Esophagus muscularis mucosa (tissue), 4 donors: ENCODE results near the gene NDUFAF2. TPM values are rescaled to one million over a fixed set of nuclear protein-coding genes. Genes with fewer than 3 reads are reported as not detected.

Experiments
- DNase-seq: peaks from one replicate; pipeline ENCODE4 v3.0.0-alpha.2; 2017; ENCODE audit errors: extremely low spot score
- H3K27ac ChIP-seq, 4 donors: fragments of 200-600 bp; sonication (generic); replicated peaks in 1 of 4; 1 replicate in 3 of 4; 2 replicates in 1 of 4; pipeline ENCODE4 v1.5.1; 2016 to 2019; ENCODE audit warnings: mild to moderate bottlenecking in 1 of 4
- H3K27me3 ChIP-seq, 4 donors: fragments of 200-600 bp; sonication (generic); one replicate each; pipeline versions ENCODE4 v1.5.1 to v1.6.0; 2016 to 2019
- H3K36me3 ChIP-seq, 4 donors: fragments of 200-600 bp; sonication (generic); one replicate each; pipeline ENCODE4 v1.5.1; 2016 to 2019
- H3K4me1 ChIP-seq, 4 donors: fragments of 200-600 bp; sonication (generic); one replicate each; pipeline ENCODE4 v1.5.1; 2016 to 2019
- H3K4me3 ChIP-seq, 4 donors: fragments of 200-600 bp; sonication (generic); 1 replicate in 2 of 4; 2 replicates in 2 of 4; pipeline ENCODE4 v1.5.1; 2016 to 2019; ENCODE audit warnings: mild to moderate bottlenecking in 4 of 4, moderate library complexity in 1 of 4
- H3K9me3 ChIP-seq, 4 donors: fragments of 200-600 bp; sonication (generic); 1 replicate in 3 of 4; 2 replicates in 1 of 4; pipeline ENCODE4 v1.5.1; 2016 to 2019
- EP300 ChIP-seq: sonication (generic); formaldehyde crosslinking; IDR thresholded peaks from one replicate; pipeline ENCODE4 v1.6.1; 2017; ENCODE audit warnings: antibody characterized with exemption
- POLR2A ChIP-seq: fragments of 450-650 bp; IDR thresholded peaks from one replicate; pipeline ENCODE4 v1.6.1; 2017; ENCODE audit warnings: antibody characterized with exemption, moderate library complexity, mild to moderate bottlenecking, low read depth
- POLR2AphosphoS5 ChIP-seq, 2 donors: sonication (generic); formaldehyde crosslinking; IDR thresholded peaks; one replicate each; pipeline ENCODE4 v1.6.1; 2017; ENCODE audit warnings: antibody characterized with exemption in 2 of 2
- WGBS: methylation state at CpG from one replicate; pipeline ENCODE4 v1.1.5; 2018; 5-methylcytosine and 5-hydroxymethylcytosine counted together
- intact Hi-C: fragments of 100-400 bp; cut with DNase I; formaldehyde crosslinking; loops from one replicate; pipeline ENCODE4 v1.15.1; 2023
- total RNA-seq, 4 donors: library from RNA; depleted of rRNA; stranded (reverse); fragments of >200 nt; gene quantifications; one replicate each; pipeline versions ENCODE4 v1.1.0 to v1.2.1, GENCODE V29; 2016
- TF ChIP-seq, protein P1 (sequence below), 3 experiments: fragments of 200-600 bp in 2 of 3; fragments of 450-650 bp in 1 of 3; sonication (generic) in 2 of 3; IDR thresholded peaks; one replicate each; pipeline ENCODE4 v1.5.1; 2017 to 2019; ENCODE audit warnings: antibody characterized with exemption in 3 of 3, mild to moderate bottlenecking in 2 of 3, moderate library complexity in 1 of 3

The NDUFAF2 gene
- total RNA-seq, 4 donors from 2014 or later: 29.4 to 42.8 (median 39.6) TPM

DNA sequence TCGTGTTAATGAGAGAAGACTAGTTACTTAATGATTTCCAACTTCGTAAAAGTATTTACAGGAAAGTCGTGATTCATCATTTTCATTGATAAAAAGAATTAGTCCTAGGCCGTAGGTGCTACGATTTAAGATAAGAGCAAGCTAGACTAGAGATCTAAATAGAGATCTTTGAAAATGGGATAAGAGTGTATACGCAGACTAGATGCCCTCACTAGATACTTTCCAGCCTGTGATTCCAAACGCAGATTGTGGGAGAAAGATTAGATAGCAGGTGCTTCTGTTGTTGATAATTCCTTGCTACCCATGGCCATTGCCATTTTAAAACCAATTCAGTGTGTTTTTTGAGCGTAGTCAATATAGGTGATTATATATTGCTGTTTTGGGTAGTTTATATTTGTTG is 223.9 kb downstream of the NDUFAF2 start:
- intact Hi-C loops: loop anchor here (10.0 kb wide), 1 partner anchor 486 kb away; no protein-coding TSS in a partner anchor
- H3K27ac ChIP-seq: no peak overlapping the region
- H3K9me3 ChIP-seq: no peaks in the 10 kb centered on the region
- no peaks in the 10 kb centered on the region for H3K27me3 ChIP-seq
- 95% methylated on average over 8 of the region's 8 CpGs for WGBS
- H3K4me1 ChIP-seq: peaks cover 0 to 7% (median 2%) of the 10 kb centered on the region in 4 donors
- DNase-seq: no peak
- H3K4me3 ChIP-seq: no peak overlapping the region
- H3K36me3 ChIP-seq: no peaks in the 10 kb centered on the region
- no peak for TF ChIP-seq POLR2AphosphoS5 (IDR thresholded peaks at IDR 0.05)
- no peak for TF ChIP-seq EP300
- TF ChIP-seq, protein P1, sequence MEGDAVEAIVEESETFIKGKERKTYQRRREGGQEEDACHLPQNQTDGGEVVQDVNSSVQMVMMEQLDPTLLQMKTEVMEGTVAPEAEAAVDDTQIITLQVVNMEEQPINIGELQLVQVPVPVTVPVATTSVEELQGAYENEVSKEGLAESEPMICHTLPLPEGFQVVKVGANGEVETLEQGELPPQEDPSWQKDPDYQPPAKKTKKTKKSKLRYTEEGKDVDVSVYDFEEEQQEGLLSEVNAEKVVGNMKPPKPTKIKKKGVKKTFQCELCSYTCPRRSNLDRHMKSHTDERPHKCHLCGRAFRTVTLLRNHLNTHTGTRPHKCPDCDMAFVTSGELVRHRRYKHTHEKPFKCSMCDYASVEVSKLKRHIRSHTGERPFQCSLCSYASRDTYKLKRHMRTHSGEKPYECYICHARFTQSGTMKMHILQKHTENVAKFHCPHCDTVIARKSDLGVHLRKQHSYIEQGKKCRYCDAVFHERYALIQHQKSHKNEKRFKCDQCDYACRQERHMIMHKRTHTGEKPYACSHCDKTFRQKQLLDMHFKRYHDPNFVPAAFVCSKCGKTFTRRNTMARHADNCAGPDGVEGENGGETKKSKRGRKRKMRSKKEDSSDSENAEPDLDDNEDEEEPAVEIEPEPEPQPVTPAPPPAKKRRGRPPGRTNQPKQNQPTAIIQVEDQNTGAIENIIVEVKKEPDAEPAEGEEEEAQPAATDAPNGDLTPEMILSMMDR (IDR thresholded peaks at IDR 0.05): no peak
- TF ChIP-seq POLR2A: no peak

DNA sequence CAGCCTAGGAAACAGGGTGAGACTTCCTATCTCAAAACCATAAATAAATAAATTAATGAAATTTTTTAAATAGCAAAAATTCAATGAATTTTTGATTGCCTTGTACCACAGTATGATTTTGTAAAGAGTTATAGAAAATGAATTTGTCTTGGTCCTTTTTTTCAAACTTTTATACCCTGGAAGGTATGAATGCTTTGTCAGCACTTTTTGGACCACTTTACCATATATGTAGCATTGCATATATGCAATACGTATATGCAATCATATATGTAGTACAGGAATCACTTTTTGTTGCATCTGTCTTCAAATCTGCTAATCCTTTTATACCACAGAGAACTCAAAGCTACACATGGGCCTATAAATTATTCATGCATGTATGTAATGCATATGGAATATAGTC is 226.5 kb downstream of the NDUFAF2 start:
- no peaks in the 10 kb centered on the region for H3K4me1 ChIP-seq
- 97% methylated on average over 1 of the region's 1 CpG for WGBS
- TF ChIP-seq, protein P1 (IDR thresholded peaks at IDR 0.05): no peak
- TF ChIP-seq EP300 (no peak), POLR2AphosphoS5 (IDR thresholded peaks at IDR 0.05) (no peak), POLR2A (no peak)
- no peaks in the 10 kb centered on the region for H3K27me3 ChIP-seq
- intact Hi-C loops: no loop called here
- H3K36me3 ChIP-seq: no peaks in the 10 kb centered on the region
- no peak overlapping the region for H3K4me3 ChIP-seq
- H3K27ac ChIP-seq: no peak overlapping the region
- DNase-seq: no peak
- no peaks in the 10 kb centered on the region for H3K9me3 ChIP-seq

DNA sequence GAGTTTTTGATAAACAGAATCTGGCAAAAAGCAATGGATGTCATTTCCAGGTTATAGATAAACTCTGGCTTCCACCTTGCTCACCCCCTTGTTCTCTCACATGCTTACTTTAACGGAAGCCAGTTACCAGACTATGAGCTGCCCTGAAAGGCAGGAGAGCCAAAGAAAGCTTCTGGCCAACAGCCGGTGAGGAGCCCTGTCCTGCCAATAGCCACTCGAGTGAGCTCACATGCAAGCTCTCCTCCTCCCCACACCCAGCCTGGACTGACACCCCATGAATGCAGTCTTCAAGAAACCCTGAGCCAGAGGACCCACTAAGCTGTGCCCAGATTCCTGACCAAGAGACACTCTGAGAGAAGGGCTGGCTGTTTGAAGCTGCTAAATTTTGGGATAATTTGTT is 231.6 kb downstream of the NDUFAF2 start:
- H3K27ac ChIP-seq: no peak overlapping the region
- no peaks in the 10 kb centered on the region for H3K27me3 ChIP-seq
- H3K9me3 ChIP-seq: no peaks in the 10 kb centered on the region
- intact Hi-C loops: no loop called here
- 87% methylated on average over 3 of the region's 3 CpGs for WGBS
- H3K4me1 ChIP-seq: peaks cover 0 to 3% (median 0%) of the 10 kb centered on the region in 4 donors
- no peaks in the 10 kb centered on the region for H3K36me3 ChIP-seq
- no peak overlapping the region for H3K4me3 ChIP-seq
- TF ChIP-seq EP300 (no peak), POLR2A (no peak), POLR2AphosphoS5 (IDR thresholded peaks at IDR 0.05) (no peak)
- TF ChIP-seq, protein P1 (IDR thresholded peaks at IDR 0.05): no peak
- no peak for DNase-seq

DNA sequence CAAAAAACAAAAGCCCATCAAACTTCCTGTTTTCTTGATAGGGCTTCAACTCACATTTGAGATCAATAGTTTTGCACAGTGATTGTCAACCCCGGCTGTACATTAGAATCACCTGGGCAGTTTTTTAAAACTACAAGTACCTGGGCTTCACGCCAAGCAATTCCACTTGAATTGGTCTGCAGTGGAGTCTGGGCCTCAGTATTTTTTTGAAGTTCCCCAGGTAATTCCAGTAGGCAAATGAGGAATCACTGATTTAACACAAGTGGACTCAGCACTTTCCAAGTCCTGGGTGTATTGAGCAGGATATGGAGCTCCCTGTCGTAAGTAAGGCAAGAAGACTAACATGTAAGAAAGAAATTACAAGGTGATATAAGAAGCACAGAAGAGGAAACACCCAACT is 232.1 kb downstream of the NDUFAF2 start:
- TF ChIP-seq, protein P1 (IDR thresholded peaks at IDR 0.05): no peak
- TF ChIP-seq EP300: no peak
- no peak for TF ChIP-seq POLR2A
- TF ChIP-seq POLR2AphosphoS5 (IDR thresholded peaks at IDR 0.05): no peak
- Histone ChIP-seq H3K27me3 (no peaks in the 10 kb centered on the region), H3K9me3 (no peaks in the 10 kb centered on the region), H3K27ac (no peak overlapping the region), H3K4me3 (no peak overlapping the region), H3K36me3 (no peaks in the 10 kb centered on the region), H3K4me1 (peaks cover 0 to 3% (median 0%) of the 10 kb centered on the region in 4 donors)
- intact Hi-C loops: no loop called here
- 91% methylated on average over 3 of the region's 3 CpGs for WGBS
- DNase-seq: no peak

DNA sequence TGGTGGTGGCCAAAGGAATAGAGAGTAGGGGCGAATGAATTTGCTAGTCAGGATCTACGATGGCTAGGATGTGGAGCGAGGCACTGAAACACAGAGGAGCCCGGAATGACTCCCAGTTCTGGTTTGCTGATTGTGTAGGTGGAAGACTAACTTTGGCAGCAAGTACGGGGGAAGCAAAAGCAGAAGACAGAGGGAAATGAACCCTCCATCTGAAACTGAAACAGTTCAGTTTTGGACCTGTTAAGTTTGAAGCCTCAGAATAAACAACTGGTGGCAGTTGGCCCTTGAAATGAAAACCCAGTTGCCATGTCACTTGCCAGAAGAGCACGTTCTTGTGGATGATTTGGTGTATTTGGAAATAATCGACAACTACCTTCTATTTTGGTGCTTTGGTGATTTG is 232.7 kb downstream of the NDUFAF2 start:
- no peak overlapping the region for H3K27ac ChIP-seq
- H3K9me3 ChIP-seq: no peaks in the 10 kb centered on the region
- WGBS: 84% methylated on average over 7 of the region's 7 CpGs
- no peak overlapping the region for H3K4me3 ChIP-seq
- H3K27me3 ChIP-seq: no peaks in the 10 kb centered on the region
- TF ChIP-seq EP300 (no peak), POLR2AphosphoS5 (IDR thresholded peaks at IDR 0.05) (no peak), POLR2A (no peak)
- TF ChIP-seq, protein P1 (IDR thresholded peaks at IDR 0.05): no peak
- no peak for DNase-seq
- H3K36me3 ChIP-seq: no peaks in the 10 kb centered on the region
- H3K4me1 ChIP-seq: peaks cover 0 to 3% (median 0%) of the 10 kb centered on the region in 4 donors
- intact Hi-C loops: no loop called here
